LNCaP clone FGC (cell line): ENCODE measurements around the gene TMPRSS6.

Experiments used
- DNase-seq: peaks from one replicate; pipeline ENCODE4 v3.0.0-alpha.2; 2011; ENCODE audit warnings: low read depth
- H3K4me3 ChIP-seq: 2 replicates; pipeline ENCODE4 v1.5.1; 2011; ENCODE audit warnings: mild to moderate bottlenecking, low read depth, low read length, control low read depth
- TF ChIP-seq, protein P1 (sequence below): IDR thresholded peaks from 2 replicates; pipeline ENCODE4 v1.5.1; 2012; ENCODE audit warnings: mild to moderate bottlenecking; ENCODE audit not compliant: control insufficient read depth, insufficient read depth; ENCODE audit errors: extremely low read depth

Gene TMPRSS6

DNA sequence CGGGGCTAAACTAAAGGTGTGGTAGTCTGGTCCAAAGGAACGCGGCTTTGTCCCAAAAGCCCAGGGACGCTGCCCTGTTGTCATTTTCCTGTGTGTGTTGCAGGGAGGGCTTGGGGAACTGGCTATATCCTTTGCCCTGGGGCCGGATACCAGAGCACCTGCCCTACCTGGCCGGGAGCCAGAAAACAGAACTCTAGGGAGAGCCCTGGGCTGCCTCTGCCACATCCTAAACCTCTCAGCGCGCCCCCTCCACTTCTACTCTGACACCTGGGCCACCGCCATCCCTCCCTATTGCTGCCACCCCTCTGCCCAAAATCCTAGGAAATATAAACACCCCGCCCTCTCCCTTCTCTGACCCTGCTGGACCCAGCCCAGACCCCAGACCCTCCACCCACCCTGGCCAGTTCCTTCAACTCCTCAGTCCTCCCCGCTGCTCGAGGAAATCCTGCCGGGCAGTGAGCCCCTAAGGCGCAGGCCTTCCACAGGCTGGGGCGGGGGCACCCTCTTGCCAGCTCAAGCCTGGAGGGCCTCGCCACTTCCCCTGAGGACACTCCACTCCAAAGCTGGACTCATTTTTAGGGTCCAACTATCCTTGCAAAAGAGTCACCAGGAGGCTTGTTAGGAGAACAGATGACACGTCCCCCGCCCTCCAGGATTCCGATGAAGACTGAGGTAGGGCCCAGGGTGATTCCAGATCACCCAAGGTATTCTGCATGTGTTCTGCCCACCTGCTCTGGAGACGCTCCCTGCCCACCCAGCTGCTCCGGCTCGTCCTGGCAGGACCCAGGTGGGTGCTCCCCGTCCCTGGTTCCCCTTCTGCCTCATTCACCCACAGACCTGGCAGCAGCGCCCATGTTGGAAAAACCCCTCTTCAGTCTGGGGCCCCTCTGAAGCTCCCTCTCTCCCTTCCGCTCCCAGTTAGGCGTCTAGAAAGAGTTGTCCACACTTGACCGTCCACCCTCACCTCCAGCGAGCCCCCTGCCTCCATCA is 45.8 kb downstream of the TMPRSS6 start:
- H3K4me3 ChIP-seq: no peak overlapping the region
- DNase-seq: no peak
- TF ChIP-seq, protein P1, sequence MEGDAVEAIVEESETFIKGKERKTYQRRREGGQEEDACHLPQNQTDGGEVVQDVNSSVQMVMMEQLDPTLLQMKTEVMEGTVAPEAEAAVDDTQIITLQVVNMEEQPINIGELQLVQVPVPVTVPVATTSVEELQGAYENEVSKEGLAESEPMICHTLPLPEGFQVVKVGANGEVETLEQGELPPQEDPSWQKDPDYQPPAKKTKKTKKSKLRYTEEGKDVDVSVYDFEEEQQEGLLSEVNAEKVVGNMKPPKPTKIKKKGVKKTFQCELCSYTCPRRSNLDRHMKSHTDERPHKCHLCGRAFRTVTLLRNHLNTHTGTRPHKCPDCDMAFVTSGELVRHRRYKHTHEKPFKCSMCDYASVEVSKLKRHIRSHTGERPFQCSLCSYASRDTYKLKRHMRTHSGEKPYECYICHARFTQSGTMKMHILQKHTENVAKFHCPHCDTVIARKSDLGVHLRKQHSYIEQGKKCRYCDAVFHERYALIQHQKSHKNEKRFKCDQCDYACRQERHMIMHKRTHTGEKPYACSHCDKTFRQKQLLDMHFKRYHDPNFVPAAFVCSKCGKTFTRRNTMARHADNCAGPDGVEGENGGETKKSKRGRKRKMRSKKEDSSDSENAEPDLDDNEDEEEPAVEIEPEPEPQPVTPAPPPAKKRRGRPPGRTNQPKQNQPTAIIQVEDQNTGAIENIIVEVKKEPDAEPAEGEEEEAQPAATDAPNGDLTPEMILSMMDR: no peak

DNA sequence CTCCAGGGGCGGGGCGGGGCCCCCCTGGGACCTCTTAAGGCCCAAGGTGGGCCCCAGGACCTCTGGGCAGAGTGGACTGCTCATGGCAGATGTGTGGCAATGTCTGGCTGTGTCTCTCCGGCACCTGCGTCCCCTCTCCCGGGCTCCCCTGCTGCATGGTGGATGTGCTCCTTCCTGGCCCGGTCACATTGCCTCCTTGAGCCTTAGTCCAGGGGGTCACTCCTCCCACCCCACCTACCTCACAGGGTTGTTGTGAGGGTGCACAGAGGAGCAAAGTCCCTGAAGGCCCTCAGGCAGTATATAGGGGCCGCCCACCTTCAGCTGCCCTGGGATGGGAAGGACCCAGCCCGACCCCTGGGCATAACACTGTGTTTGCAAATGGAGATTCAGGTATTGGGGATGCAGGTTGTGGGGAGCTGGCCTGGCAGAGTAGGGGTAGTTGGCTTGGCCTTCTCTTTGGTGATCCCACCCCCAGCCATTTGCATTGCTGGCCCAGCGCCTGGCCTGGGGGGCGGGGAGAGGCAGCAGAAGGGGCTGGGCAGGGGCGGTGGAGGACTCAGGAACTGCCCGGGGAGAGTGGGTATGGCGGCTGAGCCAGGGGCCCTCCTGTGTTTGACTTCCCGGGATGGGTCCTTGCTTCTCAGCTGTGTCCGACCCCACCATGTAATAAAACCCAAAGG is 46.7 kb downstream of the TMPRSS6 start:
- no peak overlapping the region for H3K4me3 ChIP-seq
- DNase-seq: no peak
- TF ChIP-seq, protein P1: no peak

DNA sequence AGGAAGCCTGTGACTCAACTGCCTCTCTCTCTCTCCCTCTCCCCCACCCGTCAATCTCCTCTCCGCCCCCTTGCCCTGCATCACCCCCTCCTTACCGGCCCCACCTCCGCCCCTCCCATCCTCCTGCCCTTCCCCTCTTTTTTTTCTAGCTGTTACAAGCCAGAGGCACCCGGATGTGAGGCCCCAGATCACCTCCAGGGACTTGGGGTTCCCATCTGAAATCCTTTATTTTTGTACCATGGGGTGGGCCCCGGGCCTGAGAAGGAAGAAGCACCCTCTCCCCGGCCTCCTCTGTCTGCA is 47.2 kb downstream of the TMPRSS6 start:
- TF ChIP-seq, protein P1: no peak
- no peak for DNase-seq
- H3K4me3 ChIP-seq: no peak overlapping the region

DNA sequence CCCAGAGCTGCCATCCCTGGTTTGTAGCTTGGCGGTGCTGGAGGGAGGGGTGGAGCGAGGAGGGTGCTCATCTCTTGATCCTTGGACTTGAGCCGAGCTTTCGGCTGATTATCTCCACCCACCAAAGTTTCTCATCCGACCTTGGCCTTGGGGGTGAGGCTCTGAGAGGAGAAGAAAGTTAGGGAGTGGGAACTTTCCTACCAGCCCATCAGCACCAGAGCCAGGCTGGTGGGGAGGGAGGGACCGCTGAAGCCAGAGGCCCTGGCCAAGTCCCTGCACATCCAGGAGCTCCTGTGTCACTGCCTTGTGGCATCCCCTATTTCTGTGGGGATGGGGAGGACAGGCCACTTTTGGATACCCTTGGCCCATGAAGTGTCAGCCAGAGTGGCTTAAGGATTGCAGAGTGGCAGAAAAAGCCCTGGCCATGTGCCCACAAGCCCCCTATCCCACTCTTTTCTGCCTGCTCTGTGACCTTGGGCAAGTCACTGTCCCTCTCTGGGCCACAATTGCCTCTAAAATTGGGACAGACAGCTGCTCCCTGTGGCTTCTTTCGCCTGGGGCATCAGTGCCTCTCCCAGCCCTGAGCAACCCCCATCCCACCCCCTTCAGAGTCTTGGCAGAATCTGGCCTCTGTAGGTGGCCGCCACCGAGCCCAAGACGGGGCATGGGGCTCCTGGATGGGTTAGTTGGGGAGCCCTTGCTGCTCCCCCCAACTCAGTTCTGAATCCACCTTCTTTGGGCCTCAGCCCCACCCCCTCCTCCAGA is 47.7 kb downstream of the TMPRSS6 start:
- no peak for DNase-seq
- H3K4me3 ChIP-seq: no peak overlapping the region
- TF ChIP-seq, protein P1: no peak

DNA sequence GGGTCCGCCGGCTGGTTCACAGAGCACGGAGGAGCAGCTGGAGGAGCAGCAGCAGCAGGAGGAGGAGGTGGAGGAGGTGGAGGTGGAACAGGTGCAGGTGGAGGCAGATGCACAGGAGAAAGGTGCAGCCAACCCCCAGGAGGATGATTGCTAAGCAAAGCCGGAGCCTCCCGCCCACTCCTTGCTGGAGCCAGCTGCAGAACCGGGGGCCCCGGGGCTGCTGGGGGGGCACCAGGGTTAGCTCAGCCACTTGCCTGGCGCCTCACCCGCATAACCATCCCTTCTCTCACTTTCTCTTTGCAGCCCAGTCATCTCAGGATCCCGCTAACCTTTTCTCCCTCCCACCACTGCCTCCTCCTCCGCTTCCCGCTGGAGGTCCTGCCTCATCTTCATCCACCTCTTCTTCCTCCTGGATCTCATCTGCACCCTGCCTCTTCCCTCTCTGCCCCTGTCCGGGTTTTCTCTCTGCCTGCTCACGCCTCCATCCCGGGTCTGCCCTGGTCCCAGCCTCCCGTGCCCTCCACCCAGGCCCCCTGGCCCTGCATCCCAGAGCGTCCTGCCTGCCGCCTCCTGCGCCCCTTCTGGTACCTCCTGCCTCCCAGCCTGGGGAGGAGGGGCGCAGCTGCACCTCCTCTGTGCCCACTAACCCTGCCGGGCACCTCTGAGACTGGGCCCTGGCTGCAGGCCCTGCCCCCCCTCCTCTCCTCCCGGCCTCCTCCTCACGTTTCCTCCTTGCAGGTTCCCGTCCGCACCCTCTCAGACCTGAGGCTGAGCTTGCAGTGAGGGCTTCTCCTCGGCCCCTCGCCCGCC is 48.5 kb downstream of the TMPRSS6 start:
- DNase-seq: no peak
- TF ChIP-seq, protein P1: no peak
- H3K4me3 ChIP-seq: no peak overlapping the region

DNA sequence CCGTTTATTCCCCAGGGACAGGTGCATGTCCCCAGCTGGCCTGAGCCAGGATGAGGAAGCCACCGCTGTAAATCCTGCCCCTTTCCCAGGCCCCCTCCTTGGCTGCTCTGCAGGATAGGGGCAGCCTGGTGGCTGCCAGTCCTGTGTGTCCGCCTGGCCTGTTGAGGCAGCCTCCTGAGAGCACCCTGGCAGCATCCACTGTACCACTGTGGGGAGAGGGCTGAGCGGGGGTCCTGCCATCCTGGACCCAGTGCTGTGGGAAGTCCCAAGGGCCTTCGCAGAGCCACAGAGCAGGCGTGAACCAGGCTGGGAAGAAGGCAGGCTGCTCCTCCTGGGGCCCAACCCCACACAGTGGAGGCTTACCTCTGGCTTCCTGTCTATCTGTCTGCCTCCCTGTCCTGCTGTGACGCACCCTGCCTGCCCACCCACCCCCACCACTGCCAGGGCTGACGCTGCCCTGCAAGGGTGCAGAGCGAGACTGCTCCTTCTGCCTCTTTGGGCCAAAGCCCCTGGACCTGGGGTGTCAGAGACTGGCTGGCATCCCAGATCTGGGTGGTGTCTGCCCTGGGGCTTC is 49.5 kb downstream of the TMPRSS6 start:
- TF ChIP-seq, protein P1: no peak
- H3K4me3 ChIP-seq: no peak overlapping the region
- DNase-seq: no peak
